ENCODE data around the gene RGS3.

DNA sequence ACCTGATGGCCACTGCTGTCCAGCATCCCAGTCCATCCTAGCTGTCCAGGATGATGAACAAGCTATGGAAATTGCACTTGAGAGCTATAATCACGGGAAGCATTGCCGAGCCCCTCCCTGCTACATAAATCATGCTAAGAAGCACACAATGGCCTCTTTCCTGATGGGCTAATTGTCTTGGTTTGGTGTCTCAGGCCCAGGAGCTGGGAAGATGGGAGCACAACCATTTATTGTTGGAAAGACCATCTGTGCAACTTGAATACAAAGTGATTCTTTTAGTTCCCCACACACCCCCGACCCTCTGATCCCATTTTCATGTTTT lies 80.4 kb downstream of the RGS3 start:
- TF ChIP-seq TEAD4 (IDR thresholded peaks at IDR 0.05) (no peak), EGR1 (IDR thresholded peaks at IDR 0.05) (no peak), FOXM1 (IDR thresholded peaks at IDR 0.05; ENCODE audit: borderline replicate concordance, low read depth) (no peak), YY1 (IDR thresholded peaks at IDR 0.05; ENCODE audit: low read depth) (no peak), EP300 (IDR thresholded peaks at IDR 0.05; ENCODE audit: borderline replicate concordance) (no peak), TAF1 (IDR thresholded peaks at IDR 0.05; ENCODE audit: low read depth) (no peak), CREB1 (IDR thresholded peaks at IDR 0.05; ENCODE audit: low read depth) (no peak), REST (IDR thresholded peaks at IDR 0.05; ENCODE audit: low read depth) (no peak)

All from Ishikawa (cell line).